Mesenchymal stem cell (in vitro differentiated cells and primary cell): ENCODE data around the gene ZFYVE16.

Experiments used
- DNase-seq: peaks from one replicate; pipeline ENCODE4 v3.0.0-alpha.2; 2013
- H2AFZ ChIP-seq: one replicate; pipeline ENCODE4 v1.6.1; 2013; ENCODE audit warnings: low read depth, mild to moderate bottlenecking, control low read depth, inconsistent platforms, low read length, moderate library complexity
- H2AK5ac ChIP-seq: 2 replicates; pipeline ENCODE4 v1.6.1; 2013; ENCODE audit warnings: low read length, moderate library complexity, mild to moderate bottlenecking, inconsistent platforms; ENCODE audit not compliant: severe bottlenecking
- H2BK120ac ChIP-seq: one replicate; pipeline ENCODE4 v1.6.1; 2013; ENCODE audit warnings: low read depth, mild to moderate bottlenecking, inconsistent platforms, low read length, moderate library complexity
- H2BK12ac ChIP-seq, 2 experiments: one replicate each; pipeline ENCODE4 v1.6.1; 2013; ENCODE audit warnings: inconsistent platforms in 2 of 2, low read length in 2 of 2, mild to moderate bottlenecking in 2 of 2, moderate library complexity in 2 of 2, control low read depth in 1 of 2
- H2BK15ac ChIP-seq: one replicate; pipeline ENCODE4 v1.6.1; 2013; ENCODE audit warnings: mild to moderate bottlenecking, low read depth, inconsistent platforms; ENCODE audit not compliant: poor library complexity, severe bottlenecking
- H2BK5ac ChIP-seq: 2 replicates; pipeline ENCODE4 v1.6.1; 2013; ENCODE audit warnings: low read depth, mild to moderate bottlenecking, low read length, control low read depth, inconsistent platforms; ENCODE audit not compliant: poor library complexity, severe bottlenecking
- H3K14ac ChIP-seq, 2 experiments: one replicate each; pipeline ENCODE4 v1.6.1; 2013; ENCODE audit warnings: inconsistent platforms in 2 of 2, low read length in 2 of 2, control low read depth in 1 of 2, mild to moderate bottlenecking in 1 of 2, moderate library complexity in 1 of 2
- H3K18ac ChIP-seq, 2 experiments: one replicate each; pipeline ENCODE4 v1.6.1; 2013; ENCODE audit warnings: inconsistent platforms in 2 of 2, low read length in 2 of 2, control low read depth in 1 of 2, low read depth in 1 of 2, mild to moderate bottlenecking in 1 of 2
- H3K23ac ChIP-seq, 2 experiments: one replicate each; pipeline ENCODE4 v1.6.1; 2013; ENCODE audit warnings: inconsistent platforms in 2 of 2, low read length in 2 of 2, mild to moderate bottlenecking in 2 of 2, moderate library complexity in 2 of 2, control low read depth in 1 of 2
- H3K27ac ChIP-seq: 2 replicates; pipeline ENCODE4 v1.5.1; 2013; ENCODE audit warnings: mild to moderate bottlenecking, moderate library complexity, low read length, control low read depth, inconsistent platforms; ENCODE audit not compliant: poor library complexity, severe bottlenecking
- H3K27me3 ChIP-seq, 2 experiments: 2 replicates each; pipeline versions ENCODE4 v1.6.1 to v1.7.0; 2013; ENCODE audit warnings: low read length in 2 of 2, mild to moderate bottlenecking in 2 of 2, moderate library complexity in 2 of 2, control low read depth in 1 of 2, inconsistent platforms in 1 of 2; ENCODE audit not compliant: control insufficient read depth in 1 of 2, insufficient read depth in 1 of 2
- H3K36me3 ChIP-seq, 2 experiments: 2 replicates each; pipeline versions ENCODE4 v1.6.1 to v1.7.0; 2013; ENCODE audit warnings: low read length in 2 of 2, control low read depth in 1 of 2, inconsistent platforms in 1 of 2, low read depth in 1 of 2, mild to moderate bottlenecking in 1 of 2; ENCODE audit not compliant: insufficient read depth in 2 of 2, control insufficient read depth in 1 of 2
- H3K4ac ChIP-seq, 2 experiments: one replicate each; pipeline ENCODE4 v1.6.1; 2013; ENCODE audit warnings: inconsistent platforms in 2 of 2, low read length in 2 of 2, mild to moderate bottlenecking in 2 of 2, moderate library complexity in 2 of 2, control low read depth in 1 of 2, low read depth in 1 of 2
- H3K4me1 ChIP-seq: 2 replicates; pipeline ENCODE4 v1.6.1; 2013; ENCODE audit warnings: low read depth, low read length, control low read depth; ENCODE audit not compliant: control insufficient read depth, insufficient read depth
- H3K4me2 ChIP-seq: 2 replicates; pipeline ENCODE4 v1.6.1; 2013; ENCODE audit warnings: low read length, mild to moderate bottlenecking, inconsistent platforms; ENCODE audit not compliant: poor library complexity, severe bottlenecking
- H3K4me3 ChIP-seq, 2 experiments: 2 replicates each; pipeline versions ENCODE4 v1.5.1 to v1.7.0; 2013; ENCODE audit warnings: low read length in 2 of 2, mild to moderate bottlenecking in 2 of 2, control low read depth in 1 of 2, low read depth in 1 of 2; ENCODE audit not compliant: insufficient read depth in 1 of 2
- H3K79me1 ChIP-seq: replicated peaks from 2 replicates; pipeline ENCODE4 v1.6.1; 2013; ENCODE audit warnings: mild to moderate bottlenecking, control low read depth, low read length, inconsistent platforms; ENCODE audit not compliant: poor library complexity, severe bottlenecking
- H3K9ac ChIP-seq: 2 replicates; pipeline ENCODE4 v1.7.0; 2013; ENCODE audit warnings: mild to moderate bottlenecking, low read length, moderate library complexity
- H3K9me3 ChIP-seq: 2 replicates; pipeline ENCODE4 v1.7.0; 2013; ENCODE audit warnings: mild to moderate bottlenecking, low read length; ENCODE audit not compliant: control insufficient read depth
- H4K8ac ChIP-seq: one replicate; pipeline ENCODE4 v1.6.1; 2013; ENCODE audit warnings: inconsistent platforms, mild to moderate bottlenecking, low read length, moderate library complexity
- H4K91ac ChIP-seq: one replicate; pipeline ENCODE4 v1.6.1; 2013; ENCODE audit warnings: mild to moderate bottlenecking, low read length, inconsistent platforms
- WGBS: methylation state at CpG from one replicate; pipeline ENCODE4 v1.1.7; 2013; ENCODE audit warnings: mixed read lengths; 5-methylcytosine and 5-hydroxymethylcytosine counted together

ZFYVE16 gene

DNA sequence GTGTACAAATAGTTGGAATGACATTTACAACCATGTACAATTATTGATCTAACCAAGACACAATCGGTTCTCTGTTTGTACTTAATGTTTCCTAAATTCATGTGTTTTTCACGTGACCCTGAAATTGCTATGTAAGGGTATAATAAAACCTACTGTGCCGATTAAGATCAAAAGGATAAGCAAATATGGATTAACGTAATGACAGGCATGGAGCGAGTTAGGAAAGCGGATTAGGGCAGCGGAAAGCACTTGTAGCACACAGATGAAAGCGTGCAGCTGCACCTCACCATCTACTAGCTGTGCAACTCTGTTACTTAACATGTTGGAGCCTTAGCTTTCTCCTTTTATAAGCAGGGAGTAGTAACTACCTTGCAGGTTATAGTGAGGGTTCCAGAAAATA is 38.3 kb upstream of the ZFYVE16 start:
- Histone ChIP-seq H2AFZ (no peak overlapping the region), H3K79me1 (no peaks in the 10 kb centered on the region), H2BK12ac (no peak overlapping the region), H3K14ac (no peak overlapping the region), H3K4ac (no peak overlapping the region), H3K27me3 (no peaks in the 10 kb centered on the region), H3K18ac (no peak overlapping the region), H4K8ac (no peak overlapping the region), H3K9me3 (no peaks in the 10 kb centered on the region), H3K4me1 (no peaks in the 10 kb centered on the region), H2BK120ac (no peak overlapping the region), H3K4me3 (no peak overlapping the region), H2AK5ac (no peak overlapping the region), H4K91ac (no peak overlapping the region), H3K23ac (no peak overlapping the region), H3K4me2 (no peak overlapping the region), H2BK15ac (no peak overlapping the region), H3K9ac (no peak overlapping the region), H2BK5ac (no peak overlapping the region), H3K27ac (no peak overlapping the region), H3K36me3 (no peaks in the 10 kb centered on the region)
- DNase-seq, result no peak
- WGBS, result 95% methylated on average over 8 of the region's 8 CpGs

DNA sequence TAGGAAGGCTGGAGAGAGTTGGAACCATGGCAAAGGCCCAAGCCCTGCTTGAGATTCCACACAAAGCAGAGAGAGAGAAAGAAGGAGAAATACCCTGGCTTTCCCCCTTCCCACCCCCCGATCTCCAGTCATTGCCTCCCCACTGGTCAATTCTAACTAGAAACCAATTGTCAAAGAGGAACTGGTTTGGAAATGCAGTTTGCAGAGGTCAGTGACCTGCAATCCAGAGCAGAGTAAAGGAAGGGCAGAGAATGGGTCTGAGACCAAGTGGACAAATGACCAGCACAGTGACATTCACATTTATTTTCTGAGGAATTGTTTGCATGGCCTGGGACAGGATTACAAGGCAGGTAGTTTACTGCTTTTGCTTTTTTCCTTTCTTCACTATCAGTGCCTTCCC is 37.5 kb upstream of the ZFYVE16 start:
- Histone ChIP-seq H3K14ac (no peak overlapping the region), H2BK5ac (no peak overlapping the region), H2AFZ (no peak overlapping the region), H3K9ac (no peak overlapping the region), H3K18ac (no peak overlapping the region), H4K91ac (no peak overlapping the region), H2AK5ac (no peak overlapping the region), H3K4me2 (no peak overlapping the region), H3K27ac (no peak overlapping the region), H3K4me3 (no peak overlapping the region), H3K4me1 (no peaks in the 10 kb centered on the region), H2BK120ac (no peak overlapping the region), H3K36me3 (no peaks in the 10 kb centered on the region), H3K23ac (no peak overlapping the region), H4K8ac (no peak overlapping the region), H3K9me3 (no peaks in the 10 kb centered on the region), H3K79me1 (no peaks in the 10 kb centered on the region), H3K27me3 (no peaks in the 10 kb centered on the region), H2BK15ac (no peak overlapping the region), H2BK12ac (no peak overlapping the region), H3K4ac (no peak overlapping the region)
- no CpG with 5 or more reads among the region's 1 CpG for WGBS
- DNase-seq, result no peak

DNA sequence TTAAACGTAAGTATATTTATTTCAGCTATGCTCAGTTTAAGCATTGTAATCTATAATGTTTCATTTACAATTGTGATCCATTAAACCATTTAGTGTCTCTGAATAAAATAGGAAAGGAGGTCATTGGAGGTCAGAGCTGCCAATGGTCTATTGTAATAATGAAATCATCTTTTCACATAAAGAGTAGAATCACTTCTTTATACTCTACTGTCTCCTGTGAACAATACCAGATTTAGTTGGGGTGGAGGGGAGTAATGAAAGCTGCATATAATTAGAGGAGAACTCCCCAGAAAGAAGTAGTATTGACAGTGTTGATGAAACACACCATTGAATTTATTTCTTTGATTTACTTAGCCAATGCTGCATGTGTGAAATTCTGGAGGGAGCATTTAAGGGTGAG is 35.1 kb upstream of the ZFYVE16 start:
- DNase-seq, result no peak
- no peak overlapping the region for H2BK15ac ChIP-seq
- no peak overlapping the region for H3K18ac ChIP-seq
- no peak overlapping the region for H3K14ac ChIP-seq
- H3K4me1 ChIP-seq, result no peaks in the 10 kb centered on the region
- H2BK12ac ChIP-seq, result no peak overlapping the region
- H4K8ac ChIP-seq, result no peak overlapping the region
- H4K91ac ChIP-seq, result no peak overlapping the region
- no peak overlapping the region for H3K4me3 ChIP-seq
- H3K36me3 ChIP-seq, result no peaks in the 10 kb centered on the region
- H3K27ac ChIP-seq, result no peak overlapping the region
- no CpG with 5 or more reads among the region's 1 CpG for WGBS
- no peak overlapping the region for H2AFZ ChIP-seq
- no peak overlapping the region for H3K9ac ChIP-seq
- no peak overlapping the region for H2AK5ac ChIP-seq
- H3K27me3 ChIP-seq, result no peaks in the 10 kb centered on the region
- H2BK5ac ChIP-seq, result no peak overlapping the region
- no peaks in the 10 kb centered on the region for H3K79me1 ChIP-seq
- H3K4ac ChIP-seq, result no peak overlapping the region
- no peak overlapping the region for H3K4me2 ChIP-seq
- H3K9me3 ChIP-seq, result no peaks in the 10 kb centered on the region
- no peak overlapping the region for H2BK120ac ChIP-seq
- H3K23ac ChIP-seq, result no peak overlapping the region

DNA sequence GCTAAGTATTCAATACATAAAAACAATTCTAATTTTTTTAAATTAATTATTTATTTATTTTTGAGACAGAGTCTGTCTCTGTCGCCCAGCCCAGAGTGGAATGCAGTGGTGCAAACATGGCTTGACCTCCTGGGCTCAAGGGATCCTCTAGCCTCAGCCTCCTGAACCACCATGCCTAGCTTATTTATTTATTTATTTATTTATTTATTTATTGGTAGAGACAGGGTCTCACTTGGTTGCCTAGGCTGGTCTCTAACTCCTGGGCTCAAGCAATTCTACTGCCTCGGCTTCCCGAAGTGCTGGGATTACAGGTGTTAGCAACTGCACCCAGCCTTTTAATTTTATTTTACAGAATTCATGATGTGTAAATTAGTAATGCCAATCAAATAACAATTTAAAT is 33.7 kb upstream of the ZFYVE16 start:
- Histone ChIP-seq H3K27me3 (no peaks in the 10 kb centered on the region), H2AK5ac (no peak overlapping the region), H3K4me2 (no peak overlapping the region), H2BK5ac (no peak overlapping the region), H3K4me1 (no peaks in the 10 kb centered on the region), H2AFZ (no peak overlapping the region), H3K79me1 (no peaks in the 10 kb centered on the region), H2BK120ac (no peak overlapping the region), H4K91ac (no peak overlapping the region), H3K18ac (no peak overlapping the region), H3K27ac (no peak overlapping the region), H3K4me3 (no peak overlapping the region), H3K14ac (no peak overlapping the region), H3K9me3 (no peaks in the 10 kb centered on the region), H3K36me3 (no peaks in the 10 kb centered on the region), H3K23ac (no peak overlapping the region), H3K9ac (no peak overlapping the region), H2BK15ac (no peak overlapping the region), H3K4ac (no peak overlapping the region), H4K8ac (no peak overlapping the region), H2BK12ac (no peak overlapping the region)
- 90% methylated on average over 2 of the region's 3 CpGs for WGBS
- DNase-seq, result no peak
